ENCODE results near the gene DNM3. TPM values are rescaled to one million over a fixed set of nuclear protein-coding genes. Genes with fewer than 3 reads are reported as not detected.

Gene DNM3
- total RNA-seq, 1 experiment from 2014 or later = 2.7 TPM

GRCh38 chr1:172408958-172409357 is 567.7 kb downstream of the DNM3 start:
- Mint-ChIP-seq H3K36me3 (ENCODE audit: insufficient read depth in 1 of 3, low read depth in 3 of 3) (no peaks in the 10 kb centered on the region), H3K4me1 (peaks cover 0 to 2% of the 10 kb centered on the region in 2 experiments; a peak in 2 of 4 replicates), H3K27me3 (ENCODE audit: low read depth) (no peaks in the 10 kb centered on the region), H3K9me3 (no peaks in the 10 kb centered on the region), H3K27ac (no peak overlapping the region), H3K4me3 (no peak overlapping the region)
- H3K4ac ChIP-seq (ENCODE audit: low read depth, low read length) = no peak overlapping the region
- H3K27me3 ChIP-seq (ENCODE audit: insufficient read depth, low read length) = no peaks in the 10 kb centered on the region
- H3K27ac ChIP-seq (ENCODE audit: insufficient read length, low read depth, low read length) = no peak overlapping the region
- H3K14ac ChIP-seq (ENCODE audit: insufficient read depth, low read length) = no peak overlapping the region
- H2AFZ ChIP-seq (ENCODE audit: low read length) = no peak overlapping the region
- no peak overlapping the region for H3K23ac ChIP-seq (ENCODE audit: insufficient read length, low read depth, low read length)
- H3K79me2 ChIP-seq (ENCODE audit: insufficient read depth, low read length) = no peaks in the 10 kb centered on the region
- H3K18ac ChIP-seq (ENCODE audit: insufficient read length, low read depth, low read length) = no peak overlapping the region
- no peaks in the 10 kb centered on the region for H4K20me1 ChIP-seq (ENCODE audit: control insufficient read depth, insufficient read depth, insufficient read length)
- H3K23me2 ChIP-seq (ENCODE audit: insufficient read length, low read depth, low read length, poor library complexity, severe bottlenecking) = no peaks in the 10 kb centered on the region
- H4K8ac ChIP-seq (replicated peaks; ENCODE audit: insufficient read length, low read depth, low read length) = no peak overlapping the region
- H3K4me2 ChIP-seq (ENCODE audit: insufficient read depth, insufficient read length, low read length) = no peak overlapping the region
- no peaks in the 10 kb centered on the region for H3K9me3 ChIP-seq (ENCODE audit: control insufficient read depth, low read depth, low read length)
- no peak overlapping the region for H4K91ac ChIP-seq (ENCODE audit: insufficient read length, low read depth, low read length)
- no peak overlapping the region for H2AK5ac ChIP-seq (ENCODE audit: insufficient read length, low read length)
- H3K9ac ChIP-seq (ENCODE audit: extremely low read depth, insufficient read length, low read length) = no peak overlapping the region
- no peak overlapping the region for H2BK15ac ChIP-seq (ENCODE audit: low read depth, low read length)
- H2BK20ac ChIP-seq (ENCODE audit: low read depth, low read length, poor library complexity, severe bottlenecking) = no peak overlapping the region
- H2BK5ac ChIP-seq (ENCODE audit: insufficient read length, low read length) = no peak overlapping the region
- no peaks in the 10 kb centered on the region for H3K79me1 ChIP-seq (ENCODE audit: insufficient read depth, low read depth, low read length, poor library complexity, severe bottlenecking)
- no peak overlapping the region for H3K56ac ChIP-seq (ENCODE audit: insufficient read length, low read depth, low read length)
- no peak overlapping the region for H2BK12ac ChIP-seq (ENCODE audit: insufficient read length, low read depth, low read length)
- no peak overlapping the region for H3T11ph ChIP-seq (ENCODE audit: low read length)
- H4K5ac ChIP-seq (ENCODE audit: insufficient read length, low read depth, low read length) = no peak overlapping the region
- WGBS (ENCODE audit: extremely low coverage, insufficient read length, low lambda C conversion rate) = no CpG with 5 or more reads among the region's 1 CpG
- H2BK120ac ChIP-seq (ENCODE audit: low read depth, low read length, poor library complexity, severe bottlenecking) = no peak overlapping the region
- no peak for DNase-seq
- H3K4me1 ChIP-seq (ENCODE audit: insufficient read depth, low read length) = no peaks in the 10 kb centered on the region
- no peak for TF ChIP-seq CTCF (conservative IDR thresholded peaks at IDR 0.05)
